ENCODE data around the gene CDH24.
A peak's percentile ranks its signal among the peaks of the same experiment; 100 is the strongest.

The CDH24 gene

GRCh38 chr14:23043145-23043544 lies 14.2 kb downstream of the CDH24 start:
- no peak for DNase-seq

DNA sequence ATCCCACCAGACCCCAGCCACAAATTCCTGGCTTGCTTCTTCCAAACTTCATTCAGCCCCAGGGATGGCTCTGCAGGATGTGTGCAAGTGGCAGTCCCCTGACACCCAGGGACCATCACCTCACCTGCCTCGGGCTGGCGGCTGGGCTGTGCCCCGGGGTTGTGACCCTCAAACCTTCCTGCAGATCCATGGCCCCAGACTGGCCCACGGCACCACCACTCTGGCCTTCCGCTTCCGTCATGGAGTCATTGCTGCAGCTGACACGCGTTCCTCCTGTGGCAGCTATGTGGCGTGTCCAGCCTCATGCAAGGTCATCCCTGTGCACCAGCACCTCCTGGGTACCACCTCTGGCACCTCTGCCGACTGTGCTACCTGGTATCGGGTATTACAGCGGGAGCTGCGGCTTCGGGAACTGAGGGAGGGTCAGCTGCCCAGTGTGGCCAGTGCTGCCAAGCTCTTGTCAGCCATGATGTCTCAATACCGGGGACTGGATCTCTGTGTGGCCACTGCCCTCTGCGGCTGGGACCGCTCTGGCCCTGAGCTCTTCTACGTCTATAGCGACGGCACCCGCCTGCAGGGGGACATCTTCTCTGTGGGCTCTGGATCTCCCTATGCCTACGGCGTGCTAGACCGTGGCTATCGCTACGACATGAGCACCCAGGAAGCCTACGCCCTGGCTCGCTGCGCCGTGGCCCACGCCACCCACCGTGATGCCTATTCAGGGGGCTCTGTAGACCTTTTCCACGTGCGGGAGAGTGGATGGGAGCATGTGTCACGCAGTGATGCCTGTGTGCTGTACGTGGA lies 15.0 kb downstream of the CDH24 start, which contains the start of gene PSMB11:
PSMB11 (plus strand) TSS at position 51 of the 804 bp plus-strand sequence; CDS start at position 65, 14 bp downstream.
- no peak for DNase-seq

GRCh38 chr14:23041729-23042128 lies 15.6 kb downstream of the CDH24 start:
- no peak for DNase-seq

GRCh38 chr14:23040100-23040499 lies 17.2 kb downstream of the CDH24 start:
- DNase-seq, result no peak

DNA sequence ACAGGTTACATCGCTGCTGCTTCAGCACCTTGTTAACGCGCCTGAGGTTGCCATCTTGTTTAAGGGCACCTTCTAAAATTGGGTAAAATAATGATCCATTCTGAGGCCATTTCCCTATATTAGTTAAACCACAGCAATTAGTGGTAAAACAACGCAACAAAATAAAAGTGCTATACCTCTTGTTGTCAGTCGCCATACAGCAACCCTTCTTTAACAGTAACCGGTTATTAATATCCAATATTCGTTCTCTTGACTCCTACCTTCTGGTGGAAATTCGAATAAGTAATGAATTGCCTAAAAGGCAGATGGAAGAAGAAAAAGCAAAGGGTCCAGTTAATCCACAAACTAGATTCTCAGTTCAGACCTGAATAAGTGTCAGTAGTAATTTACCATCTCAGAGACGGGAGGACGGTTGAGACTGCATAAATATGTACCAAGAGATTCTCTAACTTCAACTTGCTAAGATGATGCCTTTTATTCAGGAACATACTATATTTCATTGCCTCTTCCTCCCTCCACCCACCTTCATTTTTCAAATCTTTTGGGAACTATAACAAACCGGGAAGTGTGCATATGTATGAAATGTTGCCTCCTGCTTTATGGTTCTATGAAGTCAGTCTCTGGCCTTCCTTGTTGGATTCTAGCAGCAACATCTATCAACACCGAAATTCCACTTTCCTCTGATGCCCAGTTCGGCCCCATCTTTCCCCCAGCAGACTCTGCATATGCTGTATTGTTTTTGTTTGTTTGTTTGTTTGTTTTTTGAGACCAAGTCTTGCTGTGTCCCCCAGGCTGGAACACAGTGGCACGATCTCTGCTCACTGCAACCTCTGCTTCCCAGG lies 21.8 kb downstream of the CDH24 start:
- no peak for DNase-seq

GRCh38 chr14:23034498-23035302 lies 22.6 kb downstream of the CDH24 start, which contains the start of gene PSMB5:
Gene PSMB5, minus strand, starts transcription at chr14:23034900. Its CDS starts 19 bp downstream, at chr14:23034881.
- peak; percentile 94 for DNase-seq

DNA sequence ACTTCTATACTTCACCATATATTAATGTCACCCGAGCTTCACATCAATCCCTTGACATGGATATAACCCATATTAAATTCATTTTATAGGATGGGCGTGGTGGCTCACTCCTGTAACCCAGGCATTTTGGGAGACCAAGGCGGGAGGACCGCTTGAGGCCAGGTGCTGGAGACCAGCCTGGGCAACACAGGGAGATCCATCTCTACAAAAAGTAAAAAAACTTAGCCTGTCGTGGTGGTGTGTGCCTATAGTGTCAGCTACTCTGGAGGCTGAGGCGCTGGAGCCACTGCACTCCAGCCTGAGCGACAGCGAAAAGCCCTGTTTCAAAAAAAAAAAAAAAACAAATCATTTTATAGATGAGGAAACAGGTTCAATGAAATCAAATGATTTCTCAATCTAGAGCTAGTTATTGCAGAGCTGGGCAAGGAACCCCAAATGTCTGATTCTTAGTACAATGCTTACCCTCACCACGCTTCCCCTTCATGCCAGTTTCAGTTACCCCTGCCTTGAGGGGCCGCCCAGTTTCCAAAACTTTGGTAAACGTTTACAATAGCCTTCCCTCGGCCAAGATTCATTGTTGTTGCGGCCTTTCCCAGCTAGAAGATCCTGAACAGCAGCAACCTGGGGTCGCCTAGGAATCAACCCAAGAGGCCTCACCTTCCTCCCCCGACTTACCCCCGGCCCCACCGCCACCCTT lies 23.4 kb downstream of the CDH24 start:
- no peak for DNase-seq

DNA sequence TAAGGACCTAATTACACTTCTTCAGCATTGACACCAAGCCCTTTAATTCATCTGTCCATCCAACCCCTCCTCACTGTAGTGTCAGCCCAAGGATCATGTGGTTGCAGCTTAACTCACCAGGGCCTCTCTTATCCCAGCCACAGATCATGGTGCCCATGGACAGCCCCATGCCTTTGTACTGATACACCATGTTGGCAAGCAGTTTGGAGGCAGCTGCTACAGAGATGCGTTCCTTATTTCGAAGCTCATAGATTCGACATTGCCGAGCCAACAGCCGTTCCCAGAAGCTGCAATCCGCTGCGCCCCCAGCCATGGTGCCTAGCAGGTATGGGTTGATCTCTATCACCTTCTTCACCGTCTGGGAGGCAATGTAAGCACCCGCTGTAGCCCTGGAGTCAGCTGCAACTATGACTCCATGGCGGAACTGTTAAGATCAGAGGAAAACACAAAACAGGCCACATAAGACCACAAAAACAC lies 24.0 kb downstream of the CDH24 start:
- DNase-seq, result no peak

DNA sequence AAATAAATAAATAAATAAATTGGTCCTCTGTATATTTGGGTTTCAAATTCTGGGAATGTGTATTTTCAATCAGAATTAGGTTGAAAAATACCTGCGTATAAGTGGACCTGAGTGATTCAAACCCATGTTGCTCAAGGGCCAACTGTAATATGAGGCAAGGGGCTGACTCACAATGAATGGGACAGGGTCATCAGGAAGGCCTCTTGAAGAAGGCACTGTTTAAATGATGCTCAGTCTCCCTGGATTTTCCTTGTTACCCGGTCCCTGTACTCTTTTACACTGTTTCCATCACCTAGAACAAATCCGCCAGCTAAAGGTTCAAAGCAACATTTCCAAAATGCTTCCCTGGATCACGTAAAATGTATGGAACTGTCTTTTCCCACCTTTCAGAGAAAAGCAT lies 26.4 kb downstream of the CDH24 start:
- DNase-seq, result peak; percentile 9

GRCh38 chr14:23028799-23029198 lies 28.5 kb downstream of the CDH24 start:
- no peak for DNase-seq

GRCh38 chr14:23025151-23025814 lies 32.0 kb downstream of the CDH24 start:
- DNase-seq, result no peak

DNA sequence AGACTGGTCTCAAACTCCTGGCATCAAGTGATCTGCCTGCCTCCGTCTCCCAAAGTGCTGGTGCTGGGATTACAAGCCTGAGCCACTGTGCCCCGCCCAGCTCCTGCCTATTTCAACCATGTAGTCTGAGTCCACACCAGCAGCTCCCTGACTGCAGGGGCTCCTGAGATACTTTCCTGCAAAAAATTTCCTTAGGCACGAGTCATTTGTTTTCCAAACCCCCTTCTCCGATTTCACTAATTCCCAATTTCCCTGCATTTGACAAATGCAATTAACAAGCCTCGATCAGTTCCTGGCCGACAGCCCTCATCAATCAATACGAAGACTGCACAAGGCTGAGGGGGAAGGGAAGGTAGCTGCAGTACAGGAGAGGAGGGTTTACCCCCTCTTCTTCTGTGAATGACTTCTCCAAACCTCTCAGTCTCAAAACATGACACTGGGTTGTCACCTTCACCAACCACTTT lies 32.7 kb downstream of the CDH24 start:
- DNase-seq, result no peak

- no peak for DNase-seq
Measured at GRCh38 chr14:23023795-23024152, 33.5 kb downstream of the CDH24 start.

- no peak for DNase-seq
Measured at GRCh38 chr14:23023022-23023794, 34.1 kb downstream of the CDH24 start.

DNA sequence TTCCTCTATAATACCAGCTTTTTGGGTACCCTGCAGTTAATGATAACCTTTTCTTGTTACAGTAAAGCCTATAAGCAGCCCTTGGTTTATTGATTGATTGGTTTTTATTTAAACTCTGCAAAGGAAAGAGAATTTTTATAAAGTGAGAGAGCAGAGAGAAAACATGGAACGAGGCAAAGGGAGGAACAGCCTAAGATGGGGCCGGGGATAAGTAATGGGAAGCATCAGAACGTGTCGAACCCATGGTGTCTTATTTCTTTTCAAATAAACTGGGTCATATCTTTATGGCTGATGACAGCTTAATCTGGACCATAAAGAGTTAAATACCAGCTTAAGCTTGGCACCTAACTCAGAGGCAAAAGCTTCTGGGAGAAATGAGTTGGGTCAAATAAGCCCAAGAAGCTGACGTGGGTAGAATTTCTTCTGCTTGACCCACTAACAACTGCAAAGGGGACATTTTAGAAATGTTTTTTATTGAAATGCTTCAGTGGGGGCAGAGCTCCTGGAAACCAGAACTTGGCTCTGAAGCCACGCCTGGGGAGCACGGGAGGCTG lies 35.4 kb downstream of the CDH24 start:
- no peak for DNase-seq

- DNase-seq, result no peak
Measured at GRCh38 chr14:23021434-23021833, 35.9 kb downstream of the CDH24 start.

- DNase-seq, result no peak
Measured at GRCh38 chr14:23020143-23021128, 36.9 kb downstream of the CDH24 start.

DNA sequence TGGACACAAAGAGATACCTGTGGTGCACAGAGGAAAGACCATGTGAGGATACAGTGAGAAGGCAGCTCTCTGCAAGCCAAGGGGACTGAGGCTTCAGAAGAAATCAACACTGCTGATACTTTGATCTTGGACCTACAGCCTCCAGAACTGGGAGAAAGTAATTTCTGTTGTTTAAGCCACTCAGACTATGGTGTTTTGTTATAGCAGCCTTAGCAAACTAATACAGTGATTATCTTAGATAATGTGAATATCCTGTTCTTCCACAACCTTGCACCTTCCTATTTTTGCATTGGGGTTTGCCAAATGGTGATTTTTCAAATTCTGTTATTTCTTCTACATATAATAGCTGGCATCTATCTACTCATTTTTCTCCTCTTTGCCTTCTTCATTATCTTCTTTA lies 39.2 kb downstream of the CDH24 start:
- no peak for DNase-seq

DNA sequence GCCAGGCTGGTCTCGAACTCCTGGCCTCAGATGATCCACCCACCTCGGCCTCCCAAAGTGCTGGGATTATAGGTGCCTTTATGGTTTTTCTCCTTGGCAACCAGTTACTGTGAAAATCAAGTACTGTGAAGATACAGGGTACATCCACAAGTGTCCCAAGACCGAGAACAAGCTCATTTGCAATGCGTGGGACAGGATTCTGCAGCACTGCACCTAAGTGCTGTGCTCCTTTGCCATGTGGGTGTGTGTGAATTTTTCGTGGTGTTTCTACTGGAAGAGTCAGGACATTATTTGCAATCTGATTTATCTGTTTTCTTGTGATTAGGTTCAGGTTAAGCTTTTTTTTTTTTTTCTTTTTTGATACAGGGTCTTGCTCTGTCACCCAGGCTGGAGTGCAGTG lies 40.2 kb downstream of the CDH24 start:
- DNase-seq, result no peak
